SK-N-SH treated with all-trans-retinoic acid at 6 μM for 48 hours (cell line): ENCODE results near the gene DUSP5.

Source experiments
- ARNTL ChIP-seq: fragments of 450-650 bp; formaldehyde crosslinking; IDR thresholded peaks from 2 replicates; pipeline ENCODE4 v1.5.0; 2020; ENCODE audit warnings: low read depth, mild to moderate bottlenecking, moderate library complexity, borderline replicate concordance
- RARB ChIP-seq: fragments of 250-450 bp; sonication (Bioruptor Pico); IDR thresholded peaks from 2 replicates; pipeline ENCODE4 v1.8.0; 2021; ENCODE audit warnings: mild to moderate bottlenecking, moderate library complexity
- ZFP30 ChIP-seq: fragments of 450-650 bp; formaldehyde crosslinking; IDR thresholded peaks from 2 replicates; pipeline ENCODE4 v1.5.0; 2022; ENCODE audit warnings: mild to moderate bottlenecking, moderate library complexity
- ZNF565 ChIP-seq: fragments of 450-650 bp; formaldehyde crosslinking; conservative IDR thresholded peaks from 2 replicates; pipeline ENCODE4 v1.5.0; 2020; ENCODE audit warnings: low read depth, mild to moderate bottlenecking, moderate library complexity
- ZNF8 ChIP-seq: fragments of 450-650 bp; formaldehyde crosslinking; IDR thresholded peaks from 2 replicates; pipeline ENCODE4 v1.5.0; 2020; ENCODE audit warnings: mild to moderate bottlenecking, moderate library complexity
- TF ChIP-seq, protein P1 (sequence below): fragments of 250-450 bp; sonication (Bioruptor Pico); IDR thresholded peaks from 2 replicates; pipeline ENCODE4 v1.5.1; 2020; ENCODE audit warnings: low read depth, mild to moderate bottlenecking, moderate library complexity
- TF ChIP-seq, protein P2 (sequence below): fragments of 250-450 bp; sonication (Bioruptor Pico); IDR thresholded peaks from 2 replicates; pipeline ENCODE4 v1.8.0; 2021; ENCODE audit warnings: low read depth, mild to moderate bottlenecking, moderate library complexity, borderline replicate concordance
- TF ChIP-seq, protein P3 (sequence below): fragments of 250-450 bp; sonication (Bioruptor Pico); IDR thresholded peaks from 2 replicates; pipeline ENCODE4 v1.8.0; 2020; ENCODE audit warnings: mild to moderate bottlenecking, moderate library complexity, borderline replicate concordance

DNA sequence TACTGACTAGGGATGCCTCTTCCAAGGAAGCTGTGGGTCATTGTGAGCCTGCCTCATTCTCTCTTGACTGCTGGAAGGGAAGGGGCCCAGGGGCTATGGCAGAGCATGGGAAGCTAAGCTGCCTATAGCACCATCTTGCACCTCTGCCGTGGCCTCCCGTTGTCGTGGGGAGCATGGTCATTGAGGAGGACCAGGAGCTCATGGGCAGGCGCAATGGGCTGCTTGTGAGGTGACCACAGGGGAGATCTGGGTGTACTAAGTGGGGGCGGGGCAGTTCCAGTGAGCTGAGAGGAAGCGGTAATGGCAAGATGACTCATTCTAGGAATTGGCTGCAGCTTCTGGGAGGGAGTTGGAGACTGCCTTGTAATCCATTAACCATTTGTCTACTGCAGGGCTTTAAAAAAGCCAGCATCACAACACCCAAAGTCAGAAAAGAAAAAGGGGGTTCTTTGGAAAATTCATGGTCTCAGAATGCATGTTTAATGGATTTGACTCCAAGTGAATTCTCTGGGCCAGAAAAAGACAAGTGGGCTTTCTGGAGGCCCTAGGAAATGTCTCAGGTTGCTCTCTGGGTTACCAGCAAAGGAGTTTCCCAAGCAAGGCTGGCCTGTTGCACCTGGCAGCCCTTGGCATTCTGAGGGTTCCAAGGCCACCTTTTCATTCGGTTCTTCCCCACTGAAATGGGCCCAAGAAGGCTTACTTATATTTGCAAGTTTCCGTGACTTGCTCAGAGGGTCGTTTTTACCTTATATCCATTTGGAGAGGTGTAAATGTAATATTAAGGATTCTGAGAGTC is 3.6 kb downstream of the DUSP5 start:
- TF ChIP-seq ZNF565 (CRISPR knock-in tag) = no peak
- no peak for TF ChIP-seq ZFP30 (CRISPR knock-in tag)
- TF ChIP-seq, protein P1, sequence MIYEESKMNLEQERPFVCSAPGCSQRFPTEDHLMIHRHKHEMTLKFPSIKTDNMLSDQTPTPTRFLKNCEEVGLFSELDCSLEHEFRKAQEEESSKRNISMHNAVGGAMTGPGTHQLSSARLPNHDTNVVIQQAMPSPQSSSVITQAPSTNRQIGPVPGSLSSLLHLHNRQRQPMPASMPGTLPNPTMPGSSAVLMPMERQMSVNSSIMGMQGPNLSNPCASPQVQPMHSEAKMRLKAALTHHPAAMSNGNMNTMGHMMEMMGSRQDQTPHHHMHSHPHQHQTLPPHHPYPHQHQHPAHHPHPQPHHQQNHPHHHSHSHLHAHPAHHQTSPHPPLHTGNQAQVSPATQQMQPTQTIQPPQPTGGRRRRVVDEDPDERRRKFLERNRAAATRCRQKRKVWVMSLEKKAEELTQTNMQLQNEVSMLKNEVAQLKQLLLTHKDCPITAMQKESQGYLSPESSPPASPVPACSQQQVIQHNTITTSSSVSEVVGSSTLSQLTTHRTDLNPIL (CRISPR knock-in tag) = no peak
- TF ChIP-seq ARNTL (CRISPR knock-in tag) = no peak
- no peak for TF ChIP-seq ZNF8 (CRISPR knock-in tag)
- TF ChIP-seq, protein P2, sequence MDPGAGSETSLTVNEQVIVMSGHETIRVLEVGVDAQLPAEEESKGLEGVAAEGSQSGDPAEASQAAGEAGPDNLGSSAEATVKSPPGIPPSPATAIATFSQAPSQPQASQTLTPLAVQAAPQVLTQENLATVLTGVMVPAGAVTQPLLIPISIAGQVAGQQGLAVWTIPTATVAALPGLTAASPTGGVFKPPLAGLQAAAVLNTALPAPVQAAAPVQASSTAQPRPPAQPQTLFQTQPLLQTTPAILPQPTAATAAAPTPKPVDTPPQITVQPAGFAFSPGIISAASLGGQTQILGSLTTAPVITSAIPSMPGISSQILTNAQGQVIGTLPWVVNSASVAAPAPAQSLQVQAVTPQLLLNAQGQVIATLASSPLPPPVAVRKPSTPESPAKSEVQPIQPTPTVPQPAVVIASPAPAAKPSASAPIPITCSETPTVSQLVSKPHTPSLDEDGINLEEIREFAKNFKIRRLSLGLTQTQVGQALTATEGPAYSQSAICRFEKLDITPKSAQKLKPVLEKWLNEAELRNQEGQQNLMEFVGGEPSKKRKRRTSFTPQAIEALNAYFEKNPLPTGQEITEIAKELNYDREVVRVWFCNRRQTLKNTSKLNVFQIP (CRISPR knock-in tag) = no peak
- TF ChIP-seq RARB (CRISPR knock-in tag) = no peak
- TF ChIP-seq, protein P3, sequence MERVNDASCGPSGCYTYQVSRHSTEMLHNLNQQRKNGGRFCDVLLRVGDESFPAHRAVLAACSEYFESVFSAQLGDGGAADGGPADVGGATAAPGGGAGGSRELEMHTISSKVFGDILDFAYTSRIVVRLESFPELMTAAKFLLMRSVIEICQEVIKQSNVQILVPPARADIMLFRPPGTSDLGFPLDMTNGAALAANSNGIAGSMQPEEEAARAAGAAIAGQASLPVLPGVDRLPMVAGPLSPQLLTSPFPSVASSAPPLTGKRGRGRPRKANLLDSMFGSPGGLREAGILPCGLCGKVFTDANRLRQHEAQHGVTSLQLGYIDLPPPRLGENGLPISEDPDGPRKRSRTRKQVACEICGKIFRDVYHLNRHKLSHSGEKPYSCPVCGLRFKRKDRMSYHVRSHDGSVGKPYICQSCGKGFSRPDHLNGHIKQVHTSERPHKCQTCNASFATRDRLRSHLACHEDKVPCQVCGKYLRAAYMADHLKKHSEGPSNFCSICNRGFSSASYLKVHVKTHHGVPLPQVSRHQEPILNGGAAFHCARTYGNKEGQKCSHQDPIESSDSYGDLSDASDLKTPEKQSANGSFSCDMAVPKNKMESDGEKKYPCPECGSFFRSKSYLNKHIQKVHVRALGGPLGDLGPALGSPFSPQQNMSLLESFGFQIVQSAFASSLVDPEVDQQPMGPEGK (CRISPR knock-in tag) = no peak
